Stomach (tissue), 9 donors: ENCODE data around the gene CRTC3. TPM values are rescaled to one million over a fixed set of nuclear protein-coding genes. Genes with fewer than 3 reads are reported as not detected.

ENCODE experiments used
- DNase-seq, 2 donors: peaks; one replicate each; pipeline versions ENCODE4 v3.0.0 to v3.0.0-alpha.2; 2013 to 2019
- H3K27ac ChIP-seq, 5 donors: fragments of 200-600 bp in 4 of 5; sonication (generic) in 4 of 5; one replicate each; pipeline ENCODE4 v1.5.1; 2013 to 2019; ENCODE audit warnings: mild to moderate bottlenecking in 1 of 5, moderate library complexity in 1 of 5
- H3K27me3 ChIP-seq, 3 donors: fragments of 200-600 bp; sonication (generic); one replicate each; pipeline ENCODE4 v1.5.1; 2017 to 2019; ENCODE audit warnings: mixed run types in 1 of 3
- H3K36me3 ChIP-seq, 4 donors: fragments of 200-600 bp; sonication (generic); 1 replicate in 3 of 4; 2 replicates in 1 of 4; pipeline ENCODE4 v1.5.1; 2016 to 2019
- H3K4me1 ChIP-seq, 4 donors: fragments of 200-600 bp; sonication (generic); one replicate each; pipeline ENCODE4 v1.5.1; 2016 to 2019
- H3K4me3 ChIP-seq, 4 donors: fragments of 200-600 bp; sonication (generic) in 3 of 4; one replicate each; pipeline ENCODE4 v1.5.1; 2016 to 2019; ENCODE audit warnings: mild to moderate bottlenecking in 1 of 4
- H3K9me3 ChIP-seq, 4 donors: fragments of 200-600 bp; sonication (generic); one replicate each; pipeline ENCODE4 v1.5.1; 2016 to 2019
- EP300 ChIP-seq: sonication (generic); formaldehyde crosslinking; IDR thresholded peaks from one replicate; pipeline ENCODE4 v1.6.1; 2017; ENCODE audit warnings: antibody characterized with exemption
- POLR2A ChIP-seq, 4 donors: fragments of 450-650 bp; IDR thresholded peaks; one replicate each; pipeline ENCODE4 v1.6.1; 2016; ENCODE audit warnings: antibody characterized with exemption in 4 of 4, control low read depth in 2 of 4, mild to moderate bottlenecking in 1 of 4, moderate library complexity in 1 of 4
- POLR2AphosphoS5 ChIP-seq, 3 donors: sonication (generic); formaldehyde crosslinking; IDR thresholded peaks; one replicate each; pipeline ENCODE4 v1.6.1; 2016; ENCODE audit warnings: antibody characterized with exemption in 3 of 3
- WGBS, 5 donors: extraction: QIAGEN DNeasy Blood & Tissue Kit in 3 of 5; methylation state at CpG; one replicate each; pipeline versions ENCODE4 v1.1.5 to v1.1.7; 2013 to 2018; 5-methylcytosine and 5-hydroxymethylcytosine counted together
- intact Hi-C: fragments of 100-400 bp; cut with DNase I; formaldehyde crosslinking; loops from one replicate; pipeline ENCODE4 v1.15.1; 2023; ENCODE audit warnings: low total_unique reads
- polyA plus RNA-seq, 3 donors: library from polyadenylated mRNA; stranded (reverse); fragments of 200-250 nt; gene quantifications; one replicate each; pipeline ENCODE4 v1.2.3, GENCODE V29; 2013
- total RNA-seq, 5 donors: library from RNA; depleted of rRNA; stranded (reverse); fragments of >200 nt; gene quantifications; one replicate each; pipeline versions ENCODE4 v1.1.0 to v1.2.3, GENCODE V29; 2014 to 2016
- TF ChIP-seq, protein P1 (sequence below), 7 experiments: fragments of 450-650 bp in 4 of 7; fragments of 200-600 bp in 3 of 7; sonication (generic) in 3 of 7; IDR thresholded peaks; one replicate each; pipeline ENCODE4 v1.5.1; 2016 to 2019; ENCODE audit warnings: antibody characterized with exemption in 7 of 7, control low read depth in 2 of 7, mild to moderate bottlenecking in 1 of 7
- donor health status: healthy with polysubstance abuse.
- donor health status: Bipolar disorder and iron deficiency.
- donor health status: healthy.

Gene CRTC3
- total and polyA plus RNA-seq, 8 donors: 8.2 to 47.7 (median 14.5) TPM

DNA sequence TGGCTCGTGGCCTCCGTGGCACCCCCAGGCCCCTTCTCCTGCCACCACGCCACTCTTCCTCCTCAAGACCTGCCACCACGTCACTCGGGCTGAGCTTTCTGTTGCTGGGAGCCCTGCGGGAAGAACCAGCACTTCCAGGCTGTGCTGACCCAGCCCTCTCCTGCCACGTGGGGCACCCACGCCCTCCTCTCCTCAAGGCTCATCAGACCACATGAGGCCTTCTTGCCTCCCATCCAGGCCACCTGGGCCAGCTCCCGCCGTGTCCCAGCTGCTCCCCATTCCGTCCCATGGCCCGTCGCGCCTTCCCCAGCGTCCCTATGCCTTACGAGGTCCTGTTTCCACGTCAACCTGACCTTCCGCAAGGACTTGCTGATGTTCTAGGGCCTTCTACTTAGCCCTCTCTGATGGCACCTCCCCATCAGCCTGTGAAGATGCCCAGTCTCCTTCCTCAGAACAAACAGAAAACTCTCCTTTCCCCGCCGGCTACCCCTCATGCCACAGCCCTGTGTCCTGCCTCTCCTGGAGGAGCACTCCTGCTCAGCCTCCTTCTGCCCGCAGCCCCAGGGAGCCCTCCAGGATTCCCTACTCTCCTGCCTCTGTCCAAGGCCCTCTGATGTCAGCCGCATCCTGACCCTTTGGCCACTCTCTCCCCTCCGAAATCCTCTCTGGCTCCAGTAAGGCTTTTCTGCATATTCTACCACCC lies 116.3 kb downstream of the CRTC3 start:
- H3K27ac ChIP-seq: peak overlapping the region in 2 of 5 donors; percentile 26 to 29
- peaks cover 26 to 44% (median 36%) of the 10 kb centered on the region in 4 donors for H3K36me3 ChIP-seq
- peaks cover 0 to 22% (median 6%) of the 10 kb centered on the region in 4 donors for H3K4me1 ChIP-seq
- H3K27me3 ChIP-seq: no peaks in the 10 kb centered on the region
- H3K9me3 ChIP-seq: no peaks in the 10 kb centered on the region
- intact Hi-C loops: no loop called here
- no peak overlapping the region for H3K4me3 ChIP-seq
- TF ChIP-seq POLR2AphosphoS5 (IDR thresholded peaks at IDR 0.05) (no peak), POLR2A (IDR thresholded peaks at IDR 0.05) (no peak), EP300 (no peak)
- TF ChIP-seq, protein P1, sequence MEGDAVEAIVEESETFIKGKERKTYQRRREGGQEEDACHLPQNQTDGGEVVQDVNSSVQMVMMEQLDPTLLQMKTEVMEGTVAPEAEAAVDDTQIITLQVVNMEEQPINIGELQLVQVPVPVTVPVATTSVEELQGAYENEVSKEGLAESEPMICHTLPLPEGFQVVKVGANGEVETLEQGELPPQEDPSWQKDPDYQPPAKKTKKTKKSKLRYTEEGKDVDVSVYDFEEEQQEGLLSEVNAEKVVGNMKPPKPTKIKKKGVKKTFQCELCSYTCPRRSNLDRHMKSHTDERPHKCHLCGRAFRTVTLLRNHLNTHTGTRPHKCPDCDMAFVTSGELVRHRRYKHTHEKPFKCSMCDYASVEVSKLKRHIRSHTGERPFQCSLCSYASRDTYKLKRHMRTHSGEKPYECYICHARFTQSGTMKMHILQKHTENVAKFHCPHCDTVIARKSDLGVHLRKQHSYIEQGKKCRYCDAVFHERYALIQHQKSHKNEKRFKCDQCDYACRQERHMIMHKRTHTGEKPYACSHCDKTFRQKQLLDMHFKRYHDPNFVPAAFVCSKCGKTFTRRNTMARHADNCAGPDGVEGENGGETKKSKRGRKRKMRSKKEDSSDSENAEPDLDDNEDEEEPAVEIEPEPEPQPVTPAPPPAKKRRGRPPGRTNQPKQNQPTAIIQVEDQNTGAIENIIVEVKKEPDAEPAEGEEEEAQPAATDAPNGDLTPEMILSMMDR (IDR thresholded peaks at IDR 0.05): no peak
- 67 to 76% (median 72%) methylated on average over 23 of the region's 23 CpGs for WGBS, 5 donors
- DNase-seq: peak; percentile 27 to 44

DNA sequence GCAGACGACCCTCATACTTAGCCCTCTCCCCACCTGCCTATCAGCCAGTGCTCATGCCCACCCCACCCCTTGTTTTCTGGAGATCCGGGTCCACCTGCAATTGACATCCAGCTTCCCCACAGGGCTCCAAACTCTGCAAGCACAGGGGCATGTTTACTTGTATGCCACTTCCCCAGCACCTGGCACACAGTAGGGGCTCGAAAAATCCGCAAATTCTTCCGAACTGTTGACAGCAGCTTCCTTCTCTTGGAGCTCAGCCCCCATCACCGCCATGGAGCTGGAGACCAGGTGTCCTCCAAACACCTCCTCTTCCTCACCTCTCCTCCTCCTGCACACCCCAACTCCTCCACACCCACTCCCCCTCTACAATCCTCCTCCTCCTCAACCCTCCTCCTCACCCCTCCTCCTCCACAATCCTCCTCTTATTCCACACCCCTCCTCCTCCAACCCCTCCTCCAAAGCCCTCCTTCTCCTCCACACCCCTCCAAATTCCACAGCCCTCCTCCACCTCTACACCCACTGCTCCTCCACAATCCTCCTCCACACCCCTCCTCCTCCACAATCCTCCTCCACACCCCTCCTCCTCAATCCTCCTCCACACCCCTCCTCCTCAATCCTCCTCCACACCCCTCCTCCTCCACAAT lies 117.1 kb downstream of the CRTC3 start:
- Histone ChIP-seq H3K27me3 (no peaks in the 10 kb centered on the region), H3K4me3 (no peak overlapping the region), H3K27ac (no peak overlapping the region), H3K4me1 (peaks cover 0 to 22% (median 6%) of the 10 kb centered on the region in 4 donors), H3K9me3 (no peaks in the 10 kb centered on the region), H3K36me3 (peaks cover 20 to 36% (median 28%) of the 10 kb centered on the region in 4 donors)
- WGBS, 5 donors: 54 to 68% (median 67%) methylated on average over 6 of the region's 6 CpGs
- TF ChIP-seq EP300 (no peak), POLR2A (IDR thresholded peaks at IDR 0.05) (no peak), POLR2AphosphoS5 (IDR thresholded peaks at IDR 0.05) (no peak)
- TF ChIP-seq, protein P1 (IDR thresholded peaks at IDR 0.05): no peak
- intact Hi-C loops: no loop called here
- no peak for DNase-seq

DNA sequence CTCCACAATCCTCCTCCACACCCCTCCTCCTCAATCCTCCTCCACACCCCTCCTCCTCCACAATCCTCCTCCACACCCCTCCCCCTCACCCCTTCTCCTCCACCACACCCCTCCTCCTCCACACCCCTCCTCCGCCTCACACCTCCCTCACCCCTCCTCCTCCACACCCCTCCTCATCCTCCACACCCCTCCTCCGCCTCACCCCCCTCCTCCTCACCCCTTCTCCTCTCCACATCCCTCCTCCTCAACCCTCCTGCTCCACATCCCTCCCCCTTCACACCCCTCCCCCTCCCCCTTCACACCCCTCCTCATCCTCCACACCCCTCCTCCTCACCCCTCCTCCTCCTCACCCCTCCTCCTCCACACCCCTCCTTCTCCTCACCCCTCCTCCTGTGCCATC lies 117.6 kb downstream of the CRTC3 start:
- Histone ChIP-seq H3K27me3 (no peaks in the 10 kb centered on the region), H3K27ac (no peak overlapping the region), H3K4me1 (peaks cover 0 to 22% (median 6%) of the 10 kb centered on the region in 4 donors), H3K9me3 (no peaks in the 10 kb centered on the region), H3K4me3 (no peak overlapping the region), H3K36me3 (peaks cover 16 to 31% (median 22%) of the 10 kb centered on the region in 4 donors)
- TF ChIP-seq POLR2A (IDR thresholded peaks at IDR 0.05) (no peak), POLR2AphosphoS5 (IDR thresholded peaks at IDR 0.05) (no peak), EP300 (no peak)
- intact Hi-C loops: no loop called here
- WGBS, 5 donors: 33 to 49% (median 47%) methylated on average over 2 of the region's 2 CpGs; no CpG with 5 or more reads in 2 of the 5 donors
- DNase-seq: peak in 1 of 2 donors; percentile 22

DNA sequence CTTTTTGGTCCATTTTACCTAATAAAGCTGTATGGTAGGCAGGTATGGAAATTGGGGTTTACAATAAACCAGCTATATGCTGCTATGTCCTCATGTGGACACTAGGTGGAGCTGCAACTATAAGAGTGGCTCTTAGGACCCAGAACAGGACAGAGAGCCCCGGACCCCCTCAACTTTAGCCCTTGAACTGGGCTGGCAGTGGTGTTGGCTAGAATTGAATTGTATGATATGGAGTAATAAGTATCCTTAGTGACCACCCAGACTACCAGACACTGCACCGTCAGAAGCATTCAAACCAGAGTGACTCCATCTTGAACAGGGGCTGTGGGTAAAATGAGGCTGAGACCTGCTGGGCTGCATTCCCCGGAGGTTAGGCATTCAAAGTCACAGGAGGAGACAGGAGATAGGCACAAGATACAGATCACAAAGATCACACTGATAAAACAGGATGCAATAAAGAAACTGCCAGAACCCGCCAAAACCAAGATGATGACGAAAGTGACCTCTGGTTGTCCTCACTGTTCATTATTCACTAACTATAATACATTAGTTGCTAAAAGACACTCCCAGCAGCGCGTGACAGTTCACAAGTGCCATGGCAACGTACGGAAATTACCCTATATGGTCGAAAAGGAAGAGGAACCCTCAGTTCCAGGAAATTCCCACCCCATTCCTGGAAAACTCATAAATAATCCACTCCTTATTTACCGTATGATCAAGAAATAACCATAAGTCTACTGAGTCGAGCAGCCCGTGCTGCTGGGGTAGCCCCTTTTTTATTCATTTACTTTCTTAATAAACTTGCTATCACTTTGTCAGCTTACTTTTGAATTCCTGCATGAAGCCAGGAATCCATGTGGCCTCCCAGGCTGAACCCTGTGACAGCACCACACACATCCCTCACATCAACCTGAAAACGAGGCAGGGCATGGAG lies 118.7 kb downstream of the CRTC3 start:
- DNase-seq: peak; percentile 68 to 89
- 16 to 36% (median 22%) methylated on average over 14 of the region's 14 CpGs for WGBS, 5 donors
- intact Hi-C loops: no loop called here
- peaks cover 0 to 7% (median 0%) of the 10 kb centered on the region in 3 donors for H3K27me3 ChIP-seq
- no peaks in the 10 kb centered on the region for H3K9me3 ChIP-seq
- H3K27ac ChIP-seq: peak overlapping the region in 4 of 5 donors; percentile 65 to 76 (median 74)
- H3K4me1 ChIP-seq: peaks cover 0 to 22% (median 6%) of the 10 kb centered on the region in 4 donors
- H3K4me3 ChIP-seq: no peak overlapping the region
- H3K36me3 ChIP-seq: peaks cover 5 to 20% (median 12%) of the 10 kb centered on the region in 4 donors
- TF ChIP-seq EP300 (no peak), POLR2A (IDR thresholded peaks at IDR 0.05) (no peak), POLR2AphosphoS5 (IDR thresholded peaks at IDR 0.05) (peak in 2 of 3 donors; percentile 22 to 23)
- TF ChIP-seq, protein P1 (IDR thresholded peaks at IDR 0.05): peak in 5 of 7 experiments; percentile 78 to 89 (median 86)
